ENCODE results near the gene MED17. TPM values are rescaled to one million over a fixed set of nuclear protein-coding genes. Genes with fewer than 3 reads are reported as not detected.

Gene MED17
- polyA plus RNA-seq, 1 experiment: 23.1 TPM

DNA sequence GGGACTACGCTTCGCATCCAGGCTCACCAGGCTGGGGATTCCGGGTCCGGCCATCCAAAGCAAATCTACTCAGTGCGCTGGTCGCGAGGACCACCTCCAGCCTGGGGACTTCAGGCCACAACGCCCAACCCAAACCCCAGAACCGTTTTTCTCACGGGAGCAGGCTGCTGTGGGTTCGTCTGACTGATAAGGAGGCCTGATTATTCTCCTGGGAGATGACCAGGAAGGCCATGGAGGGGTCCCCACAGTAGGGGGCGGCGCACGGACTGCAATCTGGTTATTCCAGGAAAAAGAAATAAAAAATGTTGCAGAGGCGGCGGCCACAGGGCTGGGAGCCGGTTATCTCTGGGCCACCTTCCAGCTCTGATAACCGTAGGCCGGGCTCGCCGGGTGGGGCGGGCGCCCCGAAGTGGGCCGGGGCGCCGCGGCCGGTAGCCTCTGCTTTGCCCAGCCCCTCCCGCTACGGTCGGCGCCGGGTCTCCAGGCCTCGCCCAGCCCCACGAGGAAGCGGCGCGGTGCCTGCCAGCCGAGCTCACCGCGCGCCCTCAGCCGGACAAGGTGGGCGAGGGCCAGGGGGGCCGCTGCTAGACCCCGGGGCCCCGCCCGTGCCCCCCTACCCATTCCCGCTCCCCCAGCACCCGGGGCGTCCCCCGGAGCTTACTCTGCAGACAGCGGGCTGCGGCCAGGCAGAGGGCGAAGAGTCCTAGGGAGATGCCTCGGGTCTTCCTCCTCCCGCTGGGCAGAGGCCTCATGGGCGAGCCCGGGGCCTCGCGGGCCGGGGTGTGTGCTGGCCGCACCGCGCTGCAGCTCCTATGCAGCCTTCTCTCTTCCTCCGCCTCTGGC is 65.9 kb downstream of the MED17 start:
- no peak for DNase-seq (ENCODE audit: low read depth, low spot score)
- H3K27ac ChIP-seq (ENCODE audit: low read depth, low read length): no peak overlapping the region
- no peaks in the 10 kb centered on the region for H3K27me3 ChIP-seq (ENCODE audit: control insufficient read depth, insufficient read depth, low read length)
- peak; percentile 16; the same call in 1 of the 2 replicates for TF ChIP-seq CTCF (IDR thresholded peaks at IDR 0.05; ENCODE audit: low read depth, low read length)
- CTCF ChIA-PET: interaction anchor here (0.6 to 1.4 kb wide), 3 partner anchors 45 to 607 kb away, joined by 5 to 8 read pairs (median 6); no protein-coding TSS in a partner anchor
- H3K4me3 ChIP-seq (ENCODE audit: low read depth, low read length): peak overlapping the region; percentile 45
- no peaks in the 10 kb centered on the region for H3K9me3 ChIP-seq (ENCODE audit: control insufficient read depth, insufficient read depth, low read length)
- POLR2A ChIA-PET: interaction anchor here (0.7 kb wide), 1 partner anchor 27 kb away, joined by 3 read pairs; no protein-coding TSS in a partner anchor

DNA sequence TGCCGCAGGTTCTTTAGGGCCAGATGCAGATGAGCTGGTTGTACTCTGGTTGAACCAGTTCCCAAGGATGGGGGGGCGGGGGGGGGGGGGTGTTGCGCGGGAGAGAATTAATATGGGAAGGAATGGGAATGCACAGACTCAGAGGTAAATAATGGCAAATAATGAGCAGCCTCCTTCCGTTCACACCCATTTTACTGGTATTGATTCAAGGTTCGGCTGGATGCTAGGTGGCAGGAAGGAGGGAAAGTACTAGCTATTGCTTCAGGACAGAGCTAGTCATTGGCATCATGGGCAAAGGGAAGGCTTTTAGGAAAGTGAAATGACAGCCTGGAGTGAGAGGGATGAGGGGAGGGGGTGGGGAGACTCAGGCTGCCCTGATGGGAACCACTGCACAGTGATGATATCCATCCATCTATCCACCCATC is 66.5 kb downstream of the MED17 start, which contains the start of gene VSTM5:
Gene VSTM5, minus strand, starts transcription at position 25 of the 425 bp plus-strand sequence. CDS start 116 bp downstream, outside the sequence.
- no peak for DNase-seq (ENCODE audit: low read depth, low spot score)
- no peak within 1 kb of the TSS for H3K27ac ChIP-seq (ENCODE audit: low read depth, low read length)
- ChIA-PET POLR2A (no interaction called here), CTCF (interaction anchor here (0.7 to 1.4 kb wide), 2 partner anchors 45 to 570 kb away, joined by 6 to 8 read pairs; no protein-coding TSS in a partner anchor)
- no peak for TF ChIP-seq CTCF (IDR thresholded peaks at IDR 0.05; ENCODE audit: low read depth, low read length)
- peak within 1 kb of the TSS; percentile 45 for H3K4me3 ChIP-seq (ENCODE audit: low read depth, low read length)
- no peaks in the 10 kb centered on the region for H3K9me3 ChIP-seq (ENCODE audit: control insufficient read depth, insufficient read depth, low read length)
- no peaks in the 10 kb centered on the region for H3K27me3 ChIP-seq (ENCODE audit: control insufficient read depth, insufficient read depth, low read length)

DNA sequence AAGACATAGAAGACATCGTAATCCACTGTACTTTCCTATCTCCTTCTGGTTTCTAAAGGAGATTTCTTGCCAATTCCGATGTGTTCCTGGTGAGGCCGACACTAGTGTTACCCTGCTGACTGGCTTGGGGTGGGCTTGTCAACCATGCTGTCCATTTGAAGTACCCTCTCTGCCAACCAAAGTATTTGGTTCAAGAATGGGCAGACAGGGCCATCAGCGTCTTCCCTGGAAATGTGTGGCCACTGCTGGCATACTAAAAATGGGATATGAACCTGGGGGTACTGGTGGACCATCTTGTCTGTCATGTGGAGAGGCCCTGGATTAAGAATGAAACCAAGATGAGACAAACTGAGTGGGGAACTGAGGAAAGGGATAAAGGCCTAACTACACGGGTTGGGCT is 68.2 kb downstream of the MED17 start:
- ChIA-PET POLR2A (no interaction called here), CTCF (no interaction called here)
- H3K27ac ChIP-seq (ENCODE audit: low read depth, low read length): no peak overlapping the region
- H3K4me3 ChIP-seq (ENCODE audit: low read depth, low read length): no peak overlapping the region
- H3K27me3 ChIP-seq (ENCODE audit: control insufficient read depth, insufficient read depth, low read length): no peaks in the 10 kb centered on the region
- TF ChIP-seq CTCF (IDR thresholded peaks at IDR 0.05; ENCODE audit: low read depth, low read length): no peak
- no peak for DNase-seq (ENCODE audit: low read depth, low spot score)
- no peaks in the 10 kb centered on the region for H3K9me3 ChIP-seq (ENCODE audit: control insufficient read depth, insufficient read depth, low read length)

DNA sequence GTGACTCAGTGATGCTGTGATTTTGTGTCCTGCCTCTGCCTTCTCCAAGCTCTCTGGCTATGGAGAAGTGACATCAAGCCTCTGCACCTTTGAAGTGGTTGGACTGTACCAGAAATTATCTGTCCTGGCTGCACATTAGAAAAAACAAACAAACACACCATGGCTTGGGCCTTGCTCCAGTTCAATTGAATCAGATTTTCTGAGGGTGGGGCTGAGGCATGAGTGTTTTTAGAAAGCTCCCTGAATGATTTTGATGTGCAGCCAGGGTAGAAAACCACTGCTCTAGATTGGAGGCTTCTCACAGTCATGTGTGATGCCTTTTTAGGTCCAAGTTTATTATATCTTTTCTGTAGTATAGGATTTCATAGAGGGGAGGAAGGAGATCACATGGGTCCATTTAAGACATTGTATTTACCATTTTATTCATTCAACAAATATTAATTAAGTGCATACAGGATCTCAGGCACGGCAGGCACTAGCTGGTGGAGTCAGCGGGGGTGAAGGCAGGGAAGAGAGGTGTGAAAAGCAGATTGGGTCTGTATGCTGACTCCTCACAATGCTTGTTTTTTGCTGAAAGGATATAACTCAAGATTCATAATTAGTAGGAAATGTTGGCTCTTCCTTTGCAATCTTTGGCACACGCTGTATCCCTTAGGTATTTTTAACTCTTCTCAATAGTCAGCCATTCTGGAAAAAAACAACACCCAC is 73.5 kb downstream of the MED17 start:
- TF ChIP-seq CTCF (IDR thresholded peaks at IDR 0.05; ENCODE audit: low read depth, low read length): no peak
- no peak for DNase-seq (ENCODE audit: low read depth, low spot score)
- CTCF ChIA-PET: no interaction called here
- Histone ChIP-seq H3K27ac (ENCODE audit: low read depth, low read length) (no peak overlapping the region), H3K9me3 (ENCODE audit: control insufficient read depth, insufficient read depth, low read length) (no peaks in the 10 kb centered on the region), H3K27me3 (ENCODE audit: control insufficient read depth, insufficient read depth, low read length) (peaks cover 4% of the 10 kb centered on the region), H3K4me3 (ENCODE audit: low read depth, low read length) (no peak overlapping the region)
- POLR2A ChIA-PET: no interaction called here
